HEK293T (cell line): ENCODE results near the gene OSTF1.

Experiments
- ELF4 ChIP-seq: fragments of 450-650 bp; IDR thresholded peaks from 2 replicates; pipeline ENCODE4 v1.6.1; 2017; ENCODE audit warnings: antibody characterized with exemption
- TARDBP ChIP-seq: fragments of 450-650 bp; IDR thresholded peaks from 2 replicates; pipeline ENCODE4 v1.6.1; 2016
- ZNF384 ChIP-seq: fragments of 450-650 bp; IDR thresholded peaks from 2 replicates; pipeline ENCODE4 v1.6.1; 2016

- TF ChIP-seq TARDBP (no peak), ZNF384 (no peak), ELF4 (no peak)
Measured at GRCh38 chr9:75132244-75132643, 43.9 kb downstream of the OSTF1 start.
